Mucosa of descending colon (tissue), 3 donors: ENCODE data around the gene LYPLA2. TPM values are rescaled to one million over a fixed set of nuclear protein-coding genes. Genes with fewer than 3 reads are reported as not detected.
"Not testable (repeated sequence)": the region's sequence is repeated elsewhere in the genome, so short reads cannot be mapped to it uniquely, and the experiment has no call there.

Experiments
- ATAC-seq: fragments of 200-7000 bp; cut with Tn5 transposase; one replicate; pipeline ENCODE4 v1.9.1; 2020; ENCODE audit warnings: mild to moderate bottlenecking, moderate library complexity
- DNase-seq, 3 donors: peaks; one replicate each; pipeline ENCODE4 v3.0.0-alpha.2; 2020
- H3K36me3 ChIP-seq: fragments of 200-600 bp; one replicate; pipeline ENCODE4 v1.8.0; 2021; ENCODE audit warnings: low read depth, mild to moderate bottlenecking
- H3K4me1 ChIP-seq: fragments of 200-600 bp; one replicate; pipeline ENCODE4 v1.8.0; 2021; ENCODE audit warnings: low read depth, mild to moderate bottlenecking
- H3K4me3 ChIP-seq: fragments of 200-600 bp; one replicate; pipeline ENCODE4 v1.8.0; 2021; ENCODE audit warnings: mild to moderate bottlenecking
- H3K9me3 ChIP-seq: fragments of 200-600 bp; one replicate; pipeline ENCODE4 v1.8.0; 2021; ENCODE audit warnings: mild to moderate bottlenecking
- CTCF ChIP-seq: fragments of 200-600 bp; IDR thresholded peaks from one replicate; pipeline ENCODE4 v1.8.0; 2022; ENCODE audit warnings: antibody characterized with exemption, mild to moderate bottlenecking
- intact Hi-C, 2 donors: fragments of 100-400 bp; cut with DNase I in 1 of 2; cut with micrococcal nuclease in 1 of 2; formaldehyde crosslinking; loops; one replicate each; pipeline versions ENCODE4 v1.11.0 to v1.11.1; 2022; cut with DNase I, micrococcal nuclease
- total RNA-seq, 3 donors: library from RNA; stranded (reverse); fragmentation: NEBNext Ultra II Directional in 2 of 3; extraction: Animal tissue kit (Norgen Biotek cat#: 25700) in 2 of 3; gene quantifications; one replicate each; pipeline versions ENCODE4 v1.2.1 to v1.2.4, GENCODE V29; 2021 to 2023
- donor health status: DM: no; HTN: no; CAD: no; lungs with moderate emphysema.
- donor health status: DM: no; HTN: no; CAD: no.
- donor health status: DM: no; HTN: yes; CAD: no.

The LYPLA2 gene
- total RNA-seq, 3 donors from 2014 or later: 49.9 to 89.0 (median 88.0) TPM

GRCh38 chr1:23772854-23773242, 18.1 kb upstream of the LYPLA2 start:
- TF ChIP-seq CTCF: no peak
- H3K4me1 ChIP-seq: peaks cover 11% of the 10 kb centered on the region
- ATAC-seq (no peak), DNase-seq (no peak)
- intact Hi-C loops: loop anchor here (5.0 to 10.0 kb wide), 2 partner anchors 142 to 144 kb away; partner anchors contain the start of gene CNR2 (in 1 of the 2)
- H3K4me3 ChIP-seq: no peak overlapping the region
- no peaks in the 10 kb centered on the region for H3K36me3 ChIP-seq
- no peaks in the 10 kb centered on the region for H3K9me3 ChIP-seq

- no peak for TF ChIP-seq CTCF
- no peaks in the 10 kb centered on the region for H3K36me3 ChIP-seq
- ATAC-seq (no peak), DNase-seq (no peak)
- H3K9me3 ChIP-seq: no peaks in the 10 kb centered on the region
- peaks cover 16% of the 10 kb centered on the region for H3K4me1 ChIP-seq
- no peak overlapping the region for H3K4me3 ChIP-seq
- intact Hi-C loops: loop anchor here (5.0 to 10.0 kb wide), 2 partner anchors 140 to 143 kb away; partner anchors contain the start of gene CNR2 (in 1 of the 2)
Measured at GRCh38 chr1:23774174-23774880, 16.6 kb upstream of the LYPLA2 start.

GRCh38 chr1:23776217-23776616, 14.7 kb upstream of the LYPLA2 start:
- H3K9me3 ChIP-seq: no peaks in the 10 kb centered on the region
- peaks cover 27% of the 10 kb centered on the region for H3K4me1 ChIP-seq
- TF ChIP-seq CTCF: no peak
- H3K36me3 ChIP-seq: no peaks in the 10 kb centered on the region
- no peak overlapping the region for H3K4me3 ChIP-seq
- DNase-seq: no peak
- ATAC-seq: no peak
- intact Hi-C loops: loop anchor here in 1 of 2 donors (10.0 kb wide), 1 partner anchor 139 kb away; the partner anchor contains the start of gene CNR2

GRCh38 chr1:23777979-23778814, 12.7 kb upstream of the LYPLA2 start, which contains the start of gene PITHD1:
Gene PITHD1 (plus strand): TSS chr1:23778418. CDS start chr1:23778516, 98 bp downstream.
- peak; percentile 87 to 89 (median 88) for DNase-seq
- Histone ChIP-seq H3K36me3 (no peaks in the 10 kb centered on the region), H3K4me1 (peaks cover 27% of the 10 kb centered on the region), H3K9me3 (no peaks in the 10 kb centered on the region), H3K4me3 (peak within 1 kb of the TSS; percentile 73)
- intact Hi-C loops: loop anchor here in 1 of 2 donors (10.0 kb wide), 1 partner anchor 137 kb away; the partner anchor contains the start of gene CNR2
- no peak for TF ChIP-seq CTCF
- peak; percentile 94 for ATAC-seq

- no peak overlapping the region for H3K4me3 ChIP-seq
- H3K9me3 ChIP-seq: no peaks in the 10 kb centered on the region
- TF ChIP-seq CTCF: no peak
- H3K4me1 ChIP-seq: peaks cover 27% of the 10 kb centered on the region
- no peak for ATAC-seq
- DNase-seq: no peak
- no peaks in the 10 kb centered on the region for H3K36me3 ChIP-seq
- intact Hi-C loops: loop anchor here in 1 of 2 donors (10.0 kb wide), 1 partner anchor 135 kb away; the partner anchor contains the start of gene CNR2
Measured at GRCh38 chr1:23779826-23780371, 11.0 kb upstream of the LYPLA2 start.

GRCh38 chr1:23783141-23783540, 7.8 kb upstream of the LYPLA2 start:
- H3K4me1 ChIP-seq: peaks cover 16% of the 10 kb centered on the region
- H3K4me3 ChIP-seq, ATAC-seq, intact Hi-C loops, H3K36me3 ChIP-seq, DNase-seq, H3K9me3 ChIP-seq: not testable (repeated sequence)
